Lower leg skin (tissue), 3 donors: ENCODE data around the gene CGAS.

Experiments
- CTCF ChIP-seq, 3 donors: fragments of 450-650 bp; IDR thresholded peaks; one replicate each; pipeline ENCODE4 v1.5.1; 2016; ENCODE audit warnings: antibody characterized with exemption in 3 of 3, mild to moderate bottlenecking in 3 of 3, moderate library complexity in 2 of 3
- POLR2A ChIP-seq, 2 donors: fragments of 450-650 bp; IDR thresholded peaks; one replicate each; pipeline ENCODE4 v1.6.1; 2016 to 2017; ENCODE audit warnings: antibody characterized with exemption in 2 of 2, mild to moderate bottlenecking in 1 of 2, moderate library complexity in 1 of 2

DNA sequence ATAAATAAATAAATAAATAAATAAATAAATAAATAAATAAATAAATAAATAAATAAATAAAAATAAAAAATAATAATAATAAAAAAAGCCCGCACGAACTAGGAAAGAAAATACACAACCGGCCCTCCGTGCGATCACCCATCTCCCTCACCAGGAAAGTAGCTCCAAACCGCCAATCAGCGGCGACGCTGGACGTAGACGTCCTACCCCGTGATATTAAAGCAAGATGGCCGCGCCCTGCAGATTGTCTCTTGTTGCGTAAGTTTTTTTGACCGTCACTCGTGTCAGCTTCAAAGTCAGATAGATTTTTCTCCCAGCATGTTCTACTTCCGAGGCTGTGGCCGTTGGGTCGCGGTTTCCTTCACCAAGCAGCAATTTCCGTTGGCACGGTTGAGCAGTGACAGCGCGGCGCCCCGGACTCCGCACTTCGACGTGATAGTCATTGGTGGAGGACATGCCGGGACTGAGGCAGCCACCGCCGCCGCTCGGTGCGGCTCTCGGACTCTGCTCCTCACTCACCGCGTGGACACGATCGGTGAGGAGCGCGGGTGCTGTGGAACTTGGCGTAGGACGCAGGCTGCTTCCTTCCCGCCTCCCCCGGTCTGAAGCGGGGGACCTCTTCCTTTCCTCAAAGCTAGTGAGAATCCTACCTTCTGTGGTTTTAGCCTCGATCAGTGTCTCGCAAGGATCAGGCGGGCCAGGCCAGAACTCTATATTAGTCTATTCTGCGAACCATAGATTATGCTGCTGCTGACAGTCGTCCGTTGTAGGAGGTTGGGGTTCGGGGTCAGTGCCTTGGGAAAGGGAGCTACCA is 9.6 kb upstream of the CGAS start, which contains the start of gene MTO1:
- TF ChIP-seq CTCF (IDR thresholded peaks at IDR 0.05) (no peak), POLR2A (IDR thresholded peaks at IDR 0.05) (peak in 1 of 2 donors; percentile 2)
